ENCODE measurements around the gene BABAM2. TPM values are rescaled to one million over a fixed set of nuclear protein-coding genes. Genes with fewer than 3 reads are reported as not detected.

The BABAM2 gene
- total and polyA plus RNA-seq, 10 of the 15 experiments (the other 5 are each of a cell fraction or from before 2014, with no cell fraction given), result 30.7 to 59.9 (median 44.5) TPM

- TF ChIP-seq SKIL (IDR thresholded peaks at IDR 0.05; ENCODE audit: low read depth, poor library complexity, severe bottlenecking) (no peak), ZBTB11 (CRISPR knock-in tag; IDR thresholded peaks at IDR 0.05) (no peak), POU2F2 (IDR thresholded peaks at IDR 0.05; ENCODE audit: borderline replicate concordance, low read depth, low read length) (no peak), JUNB (IDR thresholded peaks at IDR 0.05) (no peak), NR2F1 (conservative IDR thresholded peaks at IDR 0.05) (no peak), STAT3 (IDR thresholded peaks at IDR 0.05; ENCODE audit: low read depth, low read length) (no peak)
These were observed 471.6 kb downstream of the BABAM2 start (continued) for GRCh38 chr2:28361991-28362710.
